DND-41 (cell line): ENCODE measurements around the gene XPR1.

ENCODE experiments used
- ATAC-seq: fragments of 200-7000 bp; cut with Tn5 transposase; 3 replicates; pipeline ENCODE4 v1.9.1; 2021; ENCODE audit warnings: low read depth; ENCODE audit not compliant: insufficient read depth
- DNase-seq: peaks from one replicate; pipeline ENCODE4 v3.0.0-alpha.2; 2020
- H2AFZ ChIP-seq: 2 replicates; pipeline ENCODE4 v1.6.0; 2012; ENCODE audit warnings: low read depth, low read length
- H3K27ac ChIP-seq: 2 replicates; pipeline ENCODE4 v1.5.1; 2012; ENCODE audit warnings: low read length, inconsistent platforms
- H3K27me3 ChIP-seq: fragments of 200-600 bp; sonication (generic); 2 replicates; pipeline ENCODE4 v1.6.0; 2012; ENCODE audit warnings: low read length, mild to moderate bottlenecking, inconsistent platforms; ENCODE audit not compliant: insufficient read depth, poor library complexity
- H3K36me3 ChIP-seq: 2 replicates; pipeline ENCODE4 v1.5.1; 2012; ENCODE audit warnings: low read length, inconsistent platforms; ENCODE audit not compliant: insufficient read depth
- H3K4me1 ChIP-seq: 2 replicates; pipeline ENCODE4 v1.5.1; 2012; ENCODE audit warnings: mild to moderate bottlenecking, low read length; ENCODE audit not compliant: insufficient read depth
- H3K4me2 ChIP-seq: 2 replicates; pipeline ENCODE4 v1.6.0; 2012; ENCODE audit warnings: mild to moderate bottlenecking, moderate library complexity, low read length, inconsistent platforms; ENCODE audit not compliant: insufficient read depth
- H3K4me3 ChIP-seq, 2 experiments: fragments of 200-600 bp in 1 of 2; shearing (Covaris generic) in 1 of 2; 2 replicates each; pipeline ENCODE4 v1.5.1; 2012 to 2016; ENCODE audit warnings: inconsistent platforms in 2 of 2, low read length in 2 of 2, mild to moderate bottlenecking in 2 of 2, low read depth in 1 of 2, moderate library complexity in 1 of 2
- H3K79me2 ChIP-seq: 2 replicates; pipeline ENCODE4 v1.6.0; 2012; ENCODE audit warnings: low read length, inconsistent platforms; ENCODE audit not compliant: insufficient read depth
- H3K9ac ChIP-seq: 2 replicates; pipeline ENCODE4 v1.6.0; 2012; ENCODE audit warnings: low read depth, mild to moderate bottlenecking, inconsistent platforms, low read length, moderate library complexity
- H3K9me3 ChIP-seq: 2 replicates; pipeline ENCODE4 v1.5.1; 2012; ENCODE audit warnings: low read length, moderate library complexity, mild to moderate bottlenecking, inconsistent platforms; ENCODE audit not compliant: insufficient read depth, severe bottlenecking
- H4K20me1 ChIP-seq: 2 replicates; pipeline ENCODE4 v1.6.0; 2012; ENCODE audit warnings: low read length; ENCODE audit not compliant: insufficient read depth
- EZH2 ChIP-seq: IDR thresholded peaks from 3 replicates; pipeline ENCODE4 v1.6.1; 2012; ENCODE audit warnings: borderline replicate concordance, low read depth, mild to moderate bottlenecking, moderate library complexity, low read length, inconsistent platforms; ENCODE audit not compliant: severe bottlenecking
- TF ChIP-seq, protein P1 (sequence below): IDR thresholded peaks from 2 replicates; pipeline ENCODE4 v1.5.1; 2012; ENCODE audit warnings: borderline replicate concordance, low read length, moderate library complexity, mild to moderate bottlenecking; ENCODE audit not compliant: poor library complexity, severe bottlenecking; ENCODE audit errors: extremely low read depth

XPR1 gene

DNA sequence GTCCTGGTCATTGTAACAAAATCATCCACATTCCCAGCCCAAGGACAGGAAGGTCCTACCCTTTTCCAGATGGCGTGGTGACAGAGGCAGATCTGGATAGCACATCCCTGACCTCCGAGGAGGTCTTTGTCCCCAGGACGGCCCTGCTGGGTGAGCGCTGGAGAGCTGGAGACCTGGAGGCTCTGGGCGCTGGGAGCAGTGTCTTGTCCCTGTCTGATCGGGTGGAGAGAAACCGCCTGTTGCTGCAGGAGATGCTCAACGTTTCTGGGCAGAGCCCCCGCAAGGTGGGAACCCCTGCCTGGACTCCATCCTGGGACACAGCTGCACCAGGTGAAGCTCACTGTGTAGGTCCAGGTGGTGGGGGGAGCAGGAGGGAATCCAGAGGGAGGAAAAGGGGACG is 284.9 kb downstream of the XPR1 start:
- no peak overlapping the region for H3K27ac ChIP-seq
- no peak overlapping the region for H2AFZ ChIP-seq
- ATAC-seq (no peak), DNase-seq (no peak)
- H3K4me1 ChIP-seq: no peaks in the 10 kb centered on the region
- no peaks in the 10 kb centered on the region for H3K36me3 ChIP-seq
- H3K27me3 ChIP-seq: peaks cover 8% of the 10 kb centered on the region
- H3K9ac ChIP-seq: no peak overlapping the region
- TF ChIP-seq EZH2: no peak
- TF ChIP-seq, protein P1, sequence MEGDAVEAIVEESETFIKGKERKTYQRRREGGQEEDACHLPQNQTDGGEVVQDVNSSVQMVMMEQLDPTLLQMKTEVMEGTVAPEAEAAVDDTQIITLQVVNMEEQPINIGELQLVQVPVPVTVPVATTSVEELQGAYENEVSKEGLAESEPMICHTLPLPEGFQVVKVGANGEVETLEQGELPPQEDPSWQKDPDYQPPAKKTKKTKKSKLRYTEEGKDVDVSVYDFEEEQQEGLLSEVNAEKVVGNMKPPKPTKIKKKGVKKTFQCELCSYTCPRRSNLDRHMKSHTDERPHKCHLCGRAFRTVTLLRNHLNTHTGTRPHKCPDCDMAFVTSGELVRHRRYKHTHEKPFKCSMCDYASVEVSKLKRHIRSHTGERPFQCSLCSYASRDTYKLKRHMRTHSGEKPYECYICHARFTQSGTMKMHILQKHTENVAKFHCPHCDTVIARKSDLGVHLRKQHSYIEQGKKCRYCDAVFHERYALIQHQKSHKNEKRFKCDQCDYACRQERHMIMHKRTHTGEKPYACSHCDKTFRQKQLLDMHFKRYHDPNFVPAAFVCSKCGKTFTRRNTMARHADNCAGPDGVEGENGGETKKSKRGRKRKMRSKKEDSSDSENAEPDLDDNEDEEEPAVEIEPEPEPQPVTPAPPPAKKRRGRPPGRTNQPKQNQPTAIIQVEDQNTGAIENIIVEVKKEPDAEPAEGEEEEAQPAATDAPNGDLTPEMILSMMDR: no peak
- H3K4me3 ChIP-seq: no peak overlapping the region
- no peaks in the 10 kb centered on the region for H3K79me2 ChIP-seq
- no peaks in the 10 kb centered on the region for H3K9me3 ChIP-seq
- no peaks in the 10 kb centered on the region for H4K20me1 ChIP-seq
- no peak overlapping the region for H3K4me2 ChIP-seq

DNA sequence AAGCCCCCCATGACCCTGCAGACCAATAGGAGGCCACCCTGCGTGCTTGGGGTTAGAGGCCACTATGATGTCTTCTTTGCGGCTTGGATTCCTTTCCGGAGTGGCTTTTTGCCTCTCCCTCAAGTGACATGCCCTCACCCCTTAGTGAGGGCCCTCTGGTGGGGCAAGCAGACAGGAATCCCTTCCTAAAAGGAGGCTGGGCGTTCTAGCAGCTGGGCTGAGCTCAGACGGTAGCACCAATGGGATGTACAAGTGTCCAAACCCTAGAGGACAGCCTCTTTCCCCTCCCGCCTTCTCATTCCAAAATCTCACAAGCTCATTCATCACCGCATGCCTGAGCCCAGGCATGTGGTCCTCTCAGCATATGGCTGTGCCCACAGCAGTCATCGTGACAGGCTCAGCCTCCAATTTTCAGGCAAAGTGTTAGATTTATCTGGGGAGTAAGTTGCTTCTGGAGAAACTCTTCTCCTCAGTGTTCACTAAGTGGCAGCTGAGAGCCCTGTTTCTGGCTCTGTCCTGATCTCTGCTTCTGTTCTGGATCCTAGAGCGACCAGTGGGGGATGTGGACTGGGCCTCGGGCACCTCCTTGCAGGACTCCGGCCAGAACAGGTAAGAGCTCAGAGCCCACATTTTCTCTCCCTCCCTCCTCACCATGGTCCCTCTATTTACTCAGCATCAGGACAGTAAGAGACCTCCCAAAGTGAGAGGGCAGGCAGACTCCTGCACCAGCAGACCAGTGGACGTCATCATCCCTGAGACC is 285.7 kb downstream of the XPR1 start:
- no peak overlapping the region for H3K27ac ChIP-seq
- no peak for ATAC-seq
- H3K27me3 ChIP-seq: peaks cover 2% of the 10 kb centered on the region
- no peaks in the 10 kb centered on the region for H4K20me1 ChIP-seq
- no peaks in the 10 kb centered on the region for H3K9me3 ChIP-seq
- H3K9ac ChIP-seq: no peak overlapping the region
- TF ChIP-seq, protein P1: no peak
- TF ChIP-seq EZH2: no peak
- H3K4me3 ChIP-seq: no peak overlapping the region
- H3K36me3 ChIP-seq: no peaks in the 10 kb centered on the region
- no peaks in the 10 kb centered on the region for H3K79me2 ChIP-seq
- H2AFZ ChIP-seq: no peak overlapping the region
- H3K4me2 ChIP-seq: no peak overlapping the region
- no peak for DNase-seq
- H3K4me1 ChIP-seq: no peaks in the 10 kb centered on the region

- Histone ChIP-seq H3K4me1 (no peaks in the 10 kb centered on the region), H3K9me3 (no peaks in the 10 kb centered on the region), H3K4me3 (no peak overlapping the region), H2AFZ (no peak overlapping the region), H3K4me2 (no peak overlapping the region), H3K27ac (no peak overlapping the region), H3K27me3 (no peaks in the 10 kb centered on the region), H3K79me2 (no peaks in the 10 kb centered on the region), H3K36me3 (no peaks in the 10 kb centered on the region), H3K9ac (no peak overlapping the region), H4K20me1 (no peaks in the 10 kb centered on the region)
- no peak for TF ChIP-seq EZH2
- TF ChIP-seq, protein P1: no peak
- DNase-seq (no peak), ATAC-seq (peak; percentile 36)
Measured at GRCh38 chr1:180918519-180918918, 286.7 kb downstream of the XPR1 start.
